HepG2 (cell line): ENCODE results near the gene SCFD2. TPM values are rescaled to one million over a fixed set of nuclear protein-coding genes. Genes with fewer than 3 reads are reported as not detected.

Experiments
- ATF7 ChIP-seq, 2 experiments: fragments of 450-650 bp in 1 of 2; sonication (generic) in 1 of 2; formaldehyde crosslinking in 1 of 2; IDR thresholded peaks; 2 replicates each; pipeline versions ENCODE4 v1.4.0 to v1.6.1; 2016 to 2020; ENCODE audit warnings: antibody characterized with exemption in 1 of 2, mild to moderate bottlenecking in 1 of 2, missing genetic modification reagents in 1 of 2
- HNF4A ChIP-seq: sonication (generic); formaldehyde crosslinking; IDR thresholded peaks from 2 replicates; pipeline ENCODE4 v1.4.0; 2020; ENCODE audit warnings: missing genetic modification reagents
- JUN ChIP-seq: sonication (generic); formaldehyde crosslinking; IDR thresholded peaks from 2 replicates; pipeline ENCODE4 v1.4.0; 2020; ENCODE audit warnings: mild to moderate bottlenecking, missing genetic modification reagents
- NR3C1 ChIP-seq: sonication (generic); formaldehyde crosslinking; IDR thresholded peaks from 2 replicates; pipeline ENCODE4 v1.4.0; 2020; ENCODE audit warnings: missing genetic modification reagents
- RARA ChIP-seq: IDR thresholded peaks from 2 replicates; pipeline ENCODE4 v1.6.1; 2016; ENCODE audit warnings: missing genetic modification reagents, missing compliant biosample characterization
- SALL1 ChIP-seq: sonication (generic); formaldehyde crosslinking; IDR thresholded peaks from 2 replicates; pipeline ENCODE4 v1.8.0; 2022; ENCODE audit warnings: mild to moderate bottlenecking, missing genetic modification reagents
- SRSF1 ChIP-seq: fragments of 200-400 bp; formaldehyde crosslinking; optimal IDR thresholded peaks from 2 replicates; pipeline ENCODE3; 2017; ENCODE audit warnings: mild to moderate bottlenecking, low read depth, low read length, moderate library complexity
- SRSF4 ChIP-seq: fragments of 200-400 bp; formaldehyde crosslinking; IDR thresholded peaks from one replicate; pipeline ENCODE4 v1.6.1; 2018; ENCODE audit warnings: mild to moderate bottlenecking, low read depth, low read length, moderate library complexity; ENCODE audit not compliant: poor library complexity, severe bottlenecking
- TBX2 ChIP-seq: sonication (generic); formaldehyde crosslinking; IDR thresholded peaks from 2 replicates; pipeline ENCODE4 v1.5.0; 2020; ENCODE audit warnings: missing genetic modification reagents, mild to moderate bottlenecking, borderline replicate concordance
- ZFX ChIP-seq: sonication (generic); formaldehyde crosslinking; IDR thresholded peaks from 2 replicates; pipeline ENCODE4 v1.4.0; 2020; ENCODE audit warnings: mild to moderate bottlenecking, low read depth, missing genetic modification reagents, moderate library complexity
- ZNF501 ChIP-seq: sonication (generic); formaldehyde crosslinking; IDR thresholded peaks from 2 replicates; pipeline ENCODE4 v1.5.1; 2020; ENCODE audit warnings: mild to moderate bottlenecking, moderate library complexity, missing genetic modification reagents
- polyA plus RNA-seq, 8 experiments: library from polyadenylated mRNA; depleted of rRNA in 3 of 8; stranded (reverse) in 7 of 8; unstranded in 1 of 8; fragments of >200 nt; fragmentation: Illumina TruSeq in 4 of 8; extraction: Trizol in 4 of 8; gene quantifications; 2 replicates each; pipeline versions ENCODE4 v1.2.1 to v1.2.3, GENCODE V29; 2011 to 2016; ENCODE audit warnings: low read depth in 4 of 8, missing spikeins in 1 of 8, mixed read lengths in 1 of 8; ENCODE audit not compliant: insufficient read depth in 1 of 8
- total RNA-seq, 5 experiments: library from RNA; depleted of rRNA; stranded (reverse); fragments of >200 nt; fragmentation: Illumina TruSeq; extraction: Trizol; gene quantifications; 2 replicates each; pipeline ENCODE4 v1.2.3, GENCODE V29; 2016; ENCODE audit warnings: low read depth in 1 of 5
- TF ChIP-seq, protein P1 (sequence below): sonication (generic); formaldehyde crosslinking; IDR thresholded peaks from 2 replicates; pipeline ENCODE4 v1.8.1; 2023; ENCODE audit warnings: mild to moderate bottlenecking, missing genetic modification reagents, borderline replicate concordance
- TF ChIP-seq, protein P2 (sequence below): sonication (generic); formaldehyde crosslinking; IDR thresholded peaks from 2 replicates; pipeline ENCODE4 v1.5.1; 2020; ENCODE audit warnings: mild to moderate bottlenecking, missing genetic modification reagents, moderate library complexity
- TF ChIP-seq, protein P3 (sequence below): sonication (generic); formaldehyde crosslinking; IDR thresholded peaks from 2 replicates; pipeline ENCODE4 v1.5.0; 2020; ENCODE audit warnings: mild to moderate bottlenecking, missing genetic modification reagents

SCFD2 gene
- total and polyA plus RNA-seq, 2 of the 13 experiments (the other 11 are each of a cell fraction or from before 2014, with no cell fraction given) = 4.6 to 15.6 TPM

DNA sequence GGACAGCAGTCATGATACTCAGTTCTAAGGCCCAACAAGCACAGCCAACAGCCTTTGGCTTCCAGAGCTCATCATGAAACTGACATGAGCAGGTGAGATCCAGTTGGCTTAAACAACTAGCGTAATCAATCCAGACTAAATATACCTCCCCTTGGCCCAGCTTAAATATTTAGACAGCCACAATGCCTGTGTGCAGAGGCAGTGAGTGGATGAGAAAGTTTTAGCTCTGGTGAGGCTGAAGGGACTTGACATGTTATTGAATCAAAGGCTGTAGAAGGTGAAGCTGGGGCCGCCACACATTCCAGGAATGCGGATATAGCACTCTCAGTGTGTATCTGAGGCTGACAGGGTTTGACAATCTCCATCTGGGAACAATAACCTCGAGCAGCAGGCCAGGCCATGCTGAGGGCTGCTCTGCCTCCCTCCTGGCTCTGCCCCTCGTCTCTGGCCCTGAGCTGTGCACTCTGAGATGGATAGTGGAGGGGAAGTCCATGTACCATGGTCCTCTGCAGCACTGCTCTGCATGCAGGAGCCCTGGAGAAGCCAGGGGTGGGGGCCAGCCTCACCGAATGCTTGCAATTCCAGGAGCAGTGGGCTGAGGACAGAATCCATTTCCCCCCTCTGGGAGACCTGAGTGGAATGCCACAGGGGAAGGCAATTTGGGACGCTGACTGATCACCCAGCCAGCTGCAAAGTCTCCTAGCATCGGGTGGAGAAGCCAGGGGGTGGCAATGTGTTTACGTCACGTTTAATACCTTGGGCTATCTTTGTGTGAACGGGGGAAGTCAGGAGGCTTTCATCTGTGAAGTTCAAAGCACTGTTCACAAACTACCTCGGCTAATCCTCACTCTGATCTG, 541.0 kb downstream of the SCFD2 start (continued):
- TF ChIP-seq, protein P1, sequence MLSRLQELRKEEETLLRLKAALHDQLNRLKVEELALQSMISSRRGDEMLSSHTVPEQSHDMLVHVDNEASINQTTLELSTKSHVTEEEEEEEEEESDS (CRISPR knock-in tag) = 0 out of 2 replicates have a peak, but pooled peaks have one; percentile 42
- peak; percentile 45 for TF ChIP-seq RARA (CRISPR knock-in tag)
- TF ChIP-seq, protein P2, sequence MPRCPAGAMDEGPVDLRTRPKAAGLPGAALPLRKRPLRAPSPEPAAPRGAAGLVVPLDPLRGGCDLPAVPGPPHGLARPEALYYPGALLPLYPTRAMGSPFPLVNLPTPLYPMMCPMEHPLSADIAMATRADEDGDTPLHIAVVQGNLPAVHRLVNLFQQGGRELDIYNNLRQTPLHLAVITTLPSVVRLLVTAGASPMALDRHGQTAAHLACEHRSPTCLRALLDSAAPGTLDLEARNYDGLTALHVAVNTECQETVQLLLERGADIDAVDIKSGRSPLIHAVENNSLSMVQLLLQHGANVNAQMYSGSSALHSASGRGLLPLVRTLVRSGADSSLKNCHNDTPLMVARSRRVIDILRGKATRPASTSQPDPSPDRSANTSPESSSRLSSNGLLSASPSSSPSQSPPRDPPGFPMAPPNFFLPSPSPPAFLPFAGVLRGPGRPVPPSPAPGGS = no peak
- TF ChIP-seq SRSF4 = no peak
- TF ChIP-seq, protein P3, sequence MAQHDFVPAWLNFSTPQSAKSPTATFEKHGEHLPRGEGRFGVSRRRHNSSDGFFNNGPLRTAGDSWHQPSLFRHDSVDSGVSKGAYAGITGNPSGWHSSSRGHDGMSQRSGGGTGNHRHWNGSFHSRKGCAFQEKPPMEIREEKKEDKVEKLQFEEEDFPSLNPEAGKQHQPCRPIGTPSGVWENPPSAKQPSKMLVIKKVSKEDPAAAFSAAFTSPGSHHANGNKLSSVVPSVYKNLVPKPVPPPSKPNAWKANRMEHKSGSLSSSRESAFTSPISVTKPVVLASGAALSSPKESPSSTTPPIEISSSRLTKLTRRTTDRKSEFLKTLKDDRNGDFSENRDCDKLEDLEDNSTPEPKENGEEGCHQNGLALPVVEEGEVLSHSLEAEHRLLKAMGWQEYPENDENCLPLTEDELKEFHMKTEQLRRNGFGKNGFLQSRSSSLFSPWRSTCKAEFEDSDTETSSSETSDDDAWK (CRISPR knock-in tag) = no peak
- TF ChIP-seq ATF7 (IDR thresholded peaks at IDR 0.05) = no peak
- TF ChIP-seq ATF7 (CRISPR knock-in tag; IDR thresholded peaks at IDR 0.05) = no peak
- TF ChIP-seq ZFX (CRISPR knock-in tag) = 0 out of 2 replicates have a peak, but pooled peaks have one; percentile 24
- peak; percentile 27; the same call in 1 of the 2 replicates for TF ChIP-seq HNF4A (CRISPR knock-in tag)
- TF ChIP-seq JUN (CRISPR knock-in tag) = no peak
- no peak for TF ChIP-seq NR3C1 (CRISPR knock-in tag)
- no peak; the same call in 1 of the 2 replicates for TF ChIP-seq SALL1
- TF ChIP-seq SRSF1 = no peak
- peak; percentile 66; the same call in 1 of the 2 replicates for TF ChIP-seq TBX2 (CRISPR knock-in tag)
- TF ChIP-seq ZNF501 (CRISPR knock-in tag) = 0 out of 2 replicates have a peak, but pooled peaks have one; percentile 27
- TF ChIP-seq, all 625 proteins: peak for 27
